OCI-LY7 (cell line): ENCODE data around the gene CBLN1. TPM values are rescaled to one million over a fixed set of nuclear protein-coding genes. Genes with fewer than 3 reads are reported as not detected.

Source experiments
- BruUV-seq: library from RNA; stranded (reverse); fragments of 400-500 nt; replicated peaks from 2 replicates; lab custom pipeline; 2021; lab: Mats Ljungman, UMichigan
- CTCF ChIA-PET: fragments of 300-600 bp; sonication (Branson Sonifier 250); formaldehyde crosslinking; loops from one replicate; lab custom pipeline; 2022; ENCODE audit warnings: antibody characterized with exemption; ENCODE audit not compliant: unreplicated experiment; lab: Charles Lee
- POLR2A ChIA-PET: fragments of 300-600 bp; sonication (Branson Sonifier 250); formaldehyde crosslinking; loops from one replicate; lab custom pipeline; 2022; ENCODE audit warnings: antibody characterized with exemption; lab: Charles Lee
- DNase-seq: peaks from one replicate; pipeline ENCODE4 v3.0.0-alpha.2; 2015; ENCODE audit warnings: low spot score
- H2AFZ ChIP-seq: fragments of 200-600 bp; sonication (generic), shearing (Covaris generic); 2 replicates; pipeline ENCODE4 v1.6.1; 2014; ENCODE audit warnings: mild to moderate bottlenecking, antibody characterized with exemption, low read length, moderate library complexity
- H3K27ac ChIP-seq: fragments of 200-600 bp; sonication (generic); 2 replicates; pipeline ENCODE4 v1.5.1; 2014; ENCODE audit warnings: mixed run types, low read depth, mild to moderate bottlenecking, moderate library complexity, low read length, inconsistent platforms; ENCODE audit not compliant: poor library complexity, severe bottlenecking
- H3K36me3 ChIP-seq: fragments of 200-600 bp; sonication (generic); 2 replicates; pipeline ENCODE4 v1.6.1; 2014; ENCODE audit warnings: mild to moderate bottlenecking, antibody characterized with exemption, low read length, moderate library complexity, mixed read lengths; ENCODE audit not compliant: insufficient read depth
- H3K4me1 ChIP-seq: fragments of 200-600 bp; sonication (generic); 2 replicates; pipeline ENCODE4 v1.5.1; 2014; ENCODE audit warnings: mild to moderate bottlenecking, low read length; ENCODE audit not compliant: insufficient read depth, poor library complexity, severe bottlenecking
- H3K4me2 ChIP-seq: fragments of 200-600 bp; sonication (generic); 2 replicates; pipeline ENCODE4 v1.6.1; 2014; ENCODE audit warnings: mild to moderate bottlenecking, low read length
- H3K4me3 ChIP-seq: fragments of 200-600 bp; sonication (generic); 2 replicates; pipeline ENCODE4 v1.5.1; 2014; ENCODE audit warnings: mild to moderate bottlenecking, low read depth, low read length; ENCODE audit not compliant: poor library complexity, severe bottlenecking
- H3K79me2 ChIP-seq: fragments of 200-600 bp; sonication (generic); 2 replicates; pipeline ENCODE4 v1.6.1; 2016; ENCODE audit warnings: low read depth, mild to moderate bottlenecking, low read length, moderate library complexity, mixed read lengths; ENCODE audit not compliant: insufficient read depth
- H3K9me2 ChIP-seq: fragments of 200-600 bp; sonication (generic); 2 replicates; pipeline ENCODE4 v1.6.1; 2016; ENCODE audit warnings: mild to moderate bottlenecking, low read length, mixed read lengths; ENCODE audit not compliant: insufficient read depth
- H3K9me3 ChIP-seq: fragments of 200-600 bp; sonication (generic); 2 replicates; pipeline ENCODE4 v1.6.1; 2014; ENCODE audit warnings: mild to moderate bottlenecking, mixed run types, low read length, mixed read lengths
- H4K20me1 ChIP-seq: fragments of 200-600 bp; sonication (generic); 2 replicates; pipeline ENCODE4 v1.6.1; 2014; ENCODE audit warnings: mild to moderate bottlenecking, antibody characterized with exemption, low read length, moderate library complexity, mixed read lengths; ENCODE audit not compliant: insufficient read depth
- CTCF ChIP-seq: fragments of 200-600 bp; sonication (generic); conservative IDR thresholded peaks from 2 replicates; pipeline ENCODE4 v1.5.1; 2014; ENCODE audit warnings: mild to moderate bottlenecking, antibody characterized with exemption, low read length, moderate library complexity, mixed read lengths
- EZH2phosphoT487 ChIP-seq: fragments of 200-600 bp; sonication (generic); IDR thresholded peaks from 2 replicates; pipeline ENCODE4 v1.6.1; 2018; ENCODE audit warnings: low read depth, borderline replicate concordance, mild to moderate bottlenecking, mixed run types, antibody characterized with exemption, low read length, moderate library complexity, mixed read lengths
- intact Hi-C: fragments of 100-400 bp; cut with micrococcal nuclease; formaldehyde crosslinking; loops from one replicate; pipeline ENCODE4 v1.10.0; 2022; ENCODE audit not compliant: unreplicated experiment
- total RNA-seq, 2 experiments: library from RNA; depleted of rRNA in 1 of 2; stranded (reverse); fragments of >200 nt in 1 of 2; shearing (Covaris generic) in 1 of 2; gene quantifications; 2 replicates each; pipeline ENCODE4 v1.2.3, GENCODE V29; 2014 to 2022

The CBLN1 gene
- total RNA-seq, 2 experiments from 2014 or later = 1.4 to 2.9 TPM

- TF ChIP-seq EZH2phosphoT487 (no peak), CTCF (no peak)
- H3K27ac ChIP-seq = no peak overlapping the region
- no peaks in the 10 kb centered on the region for H4K20me1 ChIP-seq
- ChIA-PET CTCF (no interaction called here), POLR2A (interaction anchor here (0.7 kb wide), 1 partner anchor 25 kb away, joined by 3 read pairs; no protein-coding TSS in a partner anchor)
- BruUV-seq = no TSS peak
- intact Hi-C loops = no loop called here
- no peaks in the 10 kb centered on the region for H3K4me1 ChIP-seq
- H2AFZ ChIP-seq = no peak overlapping the region
- no peak overlapping the region for H3K4me3 ChIP-seq
- H3K79me2 ChIP-seq = no peaks in the 10 kb centered on the region
- no peaks in the 10 kb centered on the region for H3K9me2 ChIP-seq
- no peak overlapping the region for H3K4me2 ChIP-seq
- no peak for DNase-seq
- H3K36me3 ChIP-seq = no peaks in the 10 kb centered on the region
- no peaks in the 10 kb centered on the region for H3K9me3 ChIP-seq
Observed at GRCh38 chr16:49260956-49261530, 20.6 kb downstream of the CBLN1 start.

- Histone ChIP-seq H3K4me1 (no peaks in the 10 kb centered on the region), H3K27ac (no peak overlapping the region), H4K20me1 (no peaks in the 10 kb centered on the region), H3K4me2 (no peak overlapping the region), H3K4me3 (no peak overlapping the region), H3K36me3 (no peaks in the 10 kb centered on the region), H2AFZ (no peak overlapping the region), H3K9me3 (no peaks in the 10 kb centered on the region), H3K79me2 (no peaks in the 10 kb centered on the region), H3K9me2 (no peaks in the 10 kb centered on the region)
- TF ChIP-seq CTCF (no peak), EZH2phosphoT487 (no peak)
- CTCF ChIA-PET = no interaction called here
- no peak for DNase-seq
- intact Hi-C loops = no loop called here
- POLR2A ChIA-PET = no interaction called here
- BruUV-seq = no TSS peak
Observed at GRCh38 chr16:49260253-49260652, 21.4 kb downstream of the CBLN1 start.

GRCh38 chr16:49259330-49259729, 22.3 kb downstream of the CBLN1 start:
- ChIA-PET POLR2A (no interaction called here), CTCF (no interaction called here)
- no TSS peak for BruUV-seq
- intact Hi-C loops = no loop called here
- no peak for DNase-seq
- TF ChIP-seq CTCF (no peak), EZH2phosphoT487 (no peak)
- H3K9me2 ChIP-seq = no peaks in the 10 kb centered on the region
- H3K9me3 ChIP-seq = no peaks in the 10 kb centered on the region
- H3K27ac ChIP-seq = no peak overlapping the region
- H3K4me1 ChIP-seq = no peaks in the 10 kb centered on the region
- H3K4me3 ChIP-seq = no peak overlapping the region
- H3K36me3 ChIP-seq = no peaks in the 10 kb centered on the region
- no peak overlapping the region for H3K4me2 ChIP-seq
- no peak overlapping the region for H2AFZ ChIP-seq
- H3K79me2 ChIP-seq = no peaks in the 10 kb centered on the region
- no peaks in the 10 kb centered on the region for H4K20me1 ChIP-seq
